Activated CD8-positive, alpha-beta T cell treated with anti-CD3 and anti-CD28 coated beads for 36 hours (primary cell): Measurements from ENCODE around the gene DACH1. TPM values are rescaled to one million over a fixed set of nuclear protein-coding genes. Genes with fewer than 3 reads are reported as not detected.

Experiments
- ATAC-seq: fragments of 200-7000 bp; cut with Tn5 transposase; one replicate; pipeline ENCODE4 v1.10.0; 2021; ENCODE audit warnings: mild to moderate bottlenecking, moderate library complexity
- CTCF ChIA-PET: fragments of 350-600 bp; sonication (Branson Sonifier 250); formaldehyde crosslinking; loops from one replicate; lab custom pipeline; 2021; ENCODE audit warnings: antibody characterized with exemption; lab: Charles Lee
- POLR2A ChIA-PET: fragments of 350-600 bp; sonication (Branson Sonifier 250); formaldehyde crosslinking; loops from one replicate; lab custom pipeline; 2021; ENCODE audit warnings: antibody characterized with exemption; lab: Charles Lee
- DNase-seq: peaks from one replicate; pipeline ENCODE4 v3.0.0-alpha.2; 2020
- H3K27ac Mint-ChIP-seq: one replicate; pipeline ENCODE4 v1.8.0; 2021; ENCODE audit warnings: mild to moderate bottlenecking, mixed read lengths
- H3K27me3 Mint-ChIP-seq: one replicate; pipeline ENCODE4 v1.8.0; 2021; ENCODE audit warnings: mixed read lengths
- H3K36me3 Mint-ChIP-seq: one replicate; pipeline ENCODE4 v1.8.0; 2021; ENCODE audit warnings: low read depth, mixed read lengths
- H3K4me1 Mint-ChIP-seq: one replicate; pipeline ENCODE4 v1.8.0; 2021; ENCODE audit warnings: low read depth, mixed read lengths
- H3K4me3 Mint-ChIP-seq: one replicate; pipeline ENCODE4 v1.8.0; 2021; ENCODE audit warnings: mild to moderate bottlenecking, moderate library complexity, mixed read lengths
- H3K9me3 Mint-ChIP-seq: one replicate; pipeline ENCODE4 v1.8.0; 2021; ENCODE audit warnings: mixed read lengths
- intact Hi-C: fragments of 100-400 bp; cut with micrococcal nuclease; formaldehyde crosslinking; loops from one replicate; pipeline ENCODE4 v1.10.0; 2022
- total RNA-seq, 2 experiments: library from RNA; stranded (reverse); gene quantifications; one replicate each; pipeline ENCODE4 v1.2.3, GENCODE V29; 2021
- TF ChIP-seq, protein P1 (sequence below): fragments of 200-600 bp; IDR thresholded peaks from one replicate; pipeline ENCODE4 v1.8.0; 2022; ENCODE audit warnings: antibody characterized with exemption, mild to moderate bottlenecking

The DACH1 gene
- total RNA-seq, 2 experiments from 2014 or later = not detected

- H3K4me1 Mint-ChIP-seq = no peaks in the 10 kb centered on the region
- no peaks in the 10 kb centered on the region for H3K36me3 Mint-ChIP-seq
- H3K9me3 Mint-ChIP-seq = no peaks in the 10 kb centered on the region
- DNase-seq = no peak
- ChIA-PET POLR2A (no interaction called here), CTCF (no interaction called here)
- no peak for ATAC-seq
- intact Hi-C loops = no loop called here
- H3K27ac Mint-ChIP-seq = no peak overlapping the region
- no peak overlapping the region for H3K4me3 Mint-ChIP-seq
- H3K27me3 Mint-ChIP-seq = no peaks in the 10 kb centered on the region
- TF ChIP-seq, protein P1, sequence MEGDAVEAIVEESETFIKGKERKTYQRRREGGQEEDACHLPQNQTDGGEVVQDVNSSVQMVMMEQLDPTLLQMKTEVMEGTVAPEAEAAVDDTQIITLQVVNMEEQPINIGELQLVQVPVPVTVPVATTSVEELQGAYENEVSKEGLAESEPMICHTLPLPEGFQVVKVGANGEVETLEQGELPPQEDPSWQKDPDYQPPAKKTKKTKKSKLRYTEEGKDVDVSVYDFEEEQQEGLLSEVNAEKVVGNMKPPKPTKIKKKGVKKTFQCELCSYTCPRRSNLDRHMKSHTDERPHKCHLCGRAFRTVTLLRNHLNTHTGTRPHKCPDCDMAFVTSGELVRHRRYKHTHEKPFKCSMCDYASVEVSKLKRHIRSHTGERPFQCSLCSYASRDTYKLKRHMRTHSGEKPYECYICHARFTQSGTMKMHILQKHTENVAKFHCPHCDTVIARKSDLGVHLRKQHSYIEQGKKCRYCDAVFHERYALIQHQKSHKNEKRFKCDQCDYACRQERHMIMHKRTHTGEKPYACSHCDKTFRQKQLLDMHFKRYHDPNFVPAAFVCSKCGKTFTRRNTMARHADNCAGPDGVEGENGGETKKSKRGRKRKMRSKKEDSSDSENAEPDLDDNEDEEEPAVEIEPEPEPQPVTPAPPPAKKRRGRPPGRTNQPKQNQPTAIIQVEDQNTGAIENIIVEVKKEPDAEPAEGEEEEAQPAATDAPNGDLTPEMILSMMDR = no peak
Observed at GRCh38 chr13:71516521-71516920, 350.5 kb downstream of the DACH1 start.

GRCh38 chr13:71515744-71516038, 351.3 kb downstream of the DACH1 start:
- intact Hi-C loops = no loop called here
- Mint-ChIP-seq H3K9me3 (no peaks in the 10 kb centered on the region), H3K27me3 (no peaks in the 10 kb centered on the region)

GRCh38 chr13:71514900-71515743, 351.9 kb downstream of the DACH1 start:
- ATAC-seq (no peak), DNase-seq (no peak)
- no peaks in the 10 kb centered on the region for H3K9me3 Mint-ChIP-seq
- ChIA-PET CTCF (no interaction called here), POLR2A (no interaction called here)
- no peaks in the 10 kb centered on the region for H3K4me1 Mint-ChIP-seq
- TF ChIP-seq, protein P1 = no peak
- no peaks in the 10 kb centered on the region for H3K36me3 Mint-ChIP-seq
- intact Hi-C loops = no loop called here
- H3K27me3 Mint-ChIP-seq = no peaks in the 10 kb centered on the region
- H3K4me3 Mint-ChIP-seq = no peak overlapping the region
- no peak overlapping the region for H3K27ac Mint-ChIP-seq

More at GRCh38 chr13:71515744-71516038, 351.3 kb downstream of the DACH1 start:
- Mint-ChIP-seq H3K27ac (no peak overlapping the region), H3K4me3 (no peak overlapping the region), H3K4me1 (no peaks in the 10 kb centered on the region), H3K36me3 (no peaks in the 10 kb centered on the region)
- no peak for ATAC-seq
- DNase-seq = no peak
- ChIA-PET POLR2A (no interaction called here), CTCF (no interaction called here)
- TF ChIP-seq, protein P1 = no peak

DNA sequence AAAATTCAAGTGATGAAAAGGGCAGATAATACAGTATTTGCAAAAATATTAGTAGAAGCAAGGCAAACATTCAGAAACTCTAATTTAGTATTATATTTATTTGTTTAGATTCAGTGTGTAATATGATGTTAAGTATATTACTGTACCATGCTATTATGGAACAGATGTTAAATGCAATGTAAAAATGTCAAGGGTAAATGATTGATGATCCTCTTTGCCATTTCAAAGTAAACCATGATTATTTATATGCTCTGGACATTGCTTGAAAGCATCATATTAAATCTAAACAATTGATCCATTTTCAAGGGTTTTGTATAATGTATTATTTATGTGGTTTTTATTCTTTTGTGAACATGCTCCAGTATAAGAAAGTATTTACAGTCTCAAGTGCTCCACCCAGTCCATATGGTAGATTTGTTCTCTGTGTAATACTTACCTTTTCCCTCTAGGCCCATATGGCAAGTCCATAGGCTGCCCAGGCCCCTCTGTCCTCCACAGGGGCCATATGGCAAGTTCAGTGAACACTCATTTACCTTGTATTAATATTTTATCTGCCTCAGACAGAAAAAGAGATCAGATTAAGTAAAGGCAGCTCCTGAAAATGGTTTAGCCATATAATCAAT, 353.5 kb downstream of the DACH1 start:
- intact Hi-C loops = no loop called here
- no peaks in the 10 kb centered on the region for H3K27me3 Mint-ChIP-seq
- ATAC-seq = no peak
- no peaks in the 10 kb centered on the region for H3K36me3 Mint-ChIP-seq
- ChIA-PET POLR2A (no interaction called here), CTCF (no interaction called here)
- no peak overlapping the region for H3K27ac Mint-ChIP-seq
- DNase-seq = no peak
- no peaks in the 10 kb centered on the region for H3K9me3 Mint-ChIP-seq
- TF ChIP-seq, protein P1 = no peak
- H3K4me3 Mint-ChIP-seq = no peak overlapping the region
- H3K4me1 Mint-ChIP-seq = no peaks in the 10 kb centered on the region

GRCh38 chr13:71503781-71504180, 363.2 kb downstream of the DACH1 start:
- Mint-ChIP-seq H3K4me3 (no peak overlapping the region), H3K4me1 (no peaks in the 10 kb centered on the region), H3K9me3 (peaks cover 2% of the 10 kb centered on the region), H3K36me3 (no peaks in the 10 kb centered on the region), H3K27me3 (no peaks in the 10 kb centered on the region), H3K27ac (no peak overlapping the region)
- no peak for DNase-seq
- no peak for ATAC-seq
- ChIA-PET CTCF (no interaction called here), POLR2A (no interaction called here)
- TF ChIP-seq, protein P1 = no peak
- intact Hi-C loops = no loop called here
